GM23248 (cell line): Measurements from ENCODE around the gene SMOC2. TPM values are rescaled to one million over a fixed set of nuclear protein-coding genes. Genes with fewer than 3 reads are reported as not detected.

ENCODE experiments used
- DNase-seq: peaks from one replicate; pipeline ENCODE4 v3.0.0-alpha.2; 2015
- H2AFZ ChIP-seq: fragments of 200-600 bp; sonication (generic); 2 replicates; pipeline ENCODE4 v1.6.1; 2016; ENCODE audit warnings: antibody characterized with exemption
- H3F3A ChIP-seq: fragments of 200-600 bp; sonication (generic); 2 replicates; pipeline ENCODE4 v1.6.1; 2016; ENCODE audit warnings: mild to moderate bottlenecking, antibody characterized with exemption, mixed run types; ENCODE audit not compliant: insufficient read depth
- H3K27ac ChIP-seq: fragments of 200-600 bp; sonication (generic); 2 replicates; pipeline ENCODE4 v1.5.1; 2016; ENCODE audit warnings: mild to moderate bottlenecking
- H3K27me3 ChIP-seq: fragments of 200-600 bp; sonication (generic); replicated peaks from 2 replicates; pipeline ENCODE4 v1.6.1; 2016; ENCODE audit warnings: mild to moderate bottlenecking; ENCODE audit not compliant: insufficient read depth
- H3K36me3 ChIP-seq: fragments of 200-600 bp; sonication (generic); 2 replicates; pipeline ENCODE4 v1.6.1; 2016; ENCODE audit warnings: low read depth, mild to moderate bottlenecking
- H3K4me1 ChIP-seq: fragments of 200-600 bp; sonication (generic); 2 replicates; pipeline ENCODE4 v1.6.1; 2016; ENCODE audit warnings: mild to moderate bottlenecking; ENCODE audit not compliant: insufficient read depth
- H3K4me2 ChIP-seq: fragments of 200-600 bp; sonication (generic); one replicate; pipeline ENCODE4 v1.6.1; 2016; ENCODE audit warnings: mild to moderate bottlenecking; ENCODE audit not compliant: unreplicated experiment
- H3K4me3 ChIP-seq: fragments of 200-600 bp; sonication (generic); 2 replicates; pipeline ENCODE4 v1.5.1; 2016; ENCODE audit warnings: mild to moderate bottlenecking
- H3K79me2 ChIP-seq: fragments of 200-600 bp; sonication (generic); 2 replicates; pipeline ENCODE4 v1.6.1; 2016; ENCODE audit warnings: mild to moderate bottlenecking; ENCODE audit not compliant: insufficient read depth
- H3K9ac ChIP-seq: fragments of 200-600 bp; sonication (generic); 2 replicates; pipeline ENCODE4 v1.6.1; 2016; ENCODE audit warnings: mild to moderate bottlenecking
- H3K9me2 ChIP-seq: fragments of 200-600 bp; sonication (generic); 2 replicates; pipeline ENCODE4 v1.6.1; 2016; ENCODE audit warnings: mixed run types, mild to moderate bottlenecking, moderate library complexity; ENCODE audit not compliant: insufficient read depth
- H3K9me3 ChIP-seq: fragments of 200-600 bp; sonication (generic); one replicate; pipeline ENCODE4 v1.6.1; 2017; ENCODE audit warnings: low read depth
- H4K20me1 ChIP-seq: fragments of 200-600 bp; sonication (generic); 2 replicates; pipeline ENCODE4 v1.6.0; 2016; ENCODE audit not compliant: insufficient read depth
- EZH2 ChIP-seq: fragments of 200-600 bp; sonication (generic); IDR thresholded peaks from 2 replicates; pipeline ENCODE4 v1.6.1; 2018; ENCODE audit warnings: antibody characterized with exemption, mild to moderate bottlenecking; ENCODE audit not compliant: insufficient read depth, poor library complexity, severe bottlenecking
- EZH2phosphoT487 ChIP-seq: fragments of 200-600 bp; sonication (generic); IDR thresholded peaks from 2 replicates; pipeline ENCODE4 v1.6.1; 2018; ENCODE audit warnings: antibody characterized with exemption, moderate library complexity, mild to moderate bottlenecking, low read depth; ENCODE audit not compliant: insufficient read depth
- WGBS, 2 experiments: methylation state at CpG; one replicate each; pipeline ENCODE4 v1.1.6; 2015 to 2017; ENCODE audit warnings: low lambda C conversion rate in 2 of 2, low coverage in 1 of 2; ENCODE audit errors: missing lambda C conversion rate in 2 of 2; 5-methylcytosine and 5-hydroxymethylcytosine counted together
- in situ Hi-C: fragments of 300-500 bp; cut with MboI; formaldehyde crosslinking; loops from 2 replicates; pipeline ENCODE4 v1.15.0; 2020
- polyA plus RNA-seq: library from polyadenylated mRNA; unstranded; fragments of >200 nt; fragmentation: Nextera tagmentation; extraction: Ambion mirVana; gene quantifications from 2 replicates; pipeline ENCODE4 v1.2.1, GENCODE V29; 2016
- total RNA-seq: library from RNA; depleted of rRNA; stranded (reverse); fragments of >200 nt; shearing (Covaris generic); gene quantifications from 2 replicates; pipeline ENCODE4 v1.2.3, GENCODE V29; 2014

SMOC2 gene
- total and polyA plus RNA-seq, 2 experiments from 2014 or later, result not detected

GRCh38 chr6:168606722-168607121 is 165.7 kb downstream of the SMOC2 start:
- Histone ChIP-seq H3K27ac (no peak overlapping the region), H3K9ac (no peak overlapping the region), H3K27me3 (no peaks in the 10 kb centered on the region), H3F3A (no peaks in the 10 kb centered on the region), H4K20me1 (no peaks in the 10 kb centered on the region), H3K4me1 (no peaks in the 10 kb centered on the region), H3K79me2 (no peaks in the 10 kb centered on the region), H3K9me3 (no peaks in the 10 kb centered on the region), H3K9me2 (no peaks in the 10 kb centered on the region), H3K36me3 (no peaks in the 10 kb centered on the region), H3K4me3 (no peak overlapping the region), H2AFZ (no peak overlapping the region), H3K4me2 (no peak overlapping the region)
- no peak for TF ChIP-seq EZH2phosphoT487
- no peak for TF ChIP-seq EZH2
- WGBS, 2 experiments, result 62 to 70% methylated on average over 13 to 16 of the region's 16 CpGs
- in situ Hi-C loops, result no loop called here
- DNase-seq, result no peak

GRCh38 chr6:168607272-168608112 is 166.5 kb downstream of the SMOC2 start:
- WGBS, 2 experiments, result 37 to 41% methylated on average over 15 of the region's 15 CpGs
- in situ Hi-C loops, result no loop called here

GRCh38 chr6:168608113-168608400 is 167.1 kb downstream of the SMOC2 start:
- TF ChIP-seq EZH2, result no peak
- no peak for TF ChIP-seq EZH2phosphoT487
- H3K9me2 ChIP-seq, result no peaks in the 10 kb centered on the region
- 42 to 62% methylated on average over 10 to 11 of the region's 11 CpGs for WGBS, 2 experiments
- H3K36me3 ChIP-seq, result no peaks in the 10 kb centered on the region
- H2AFZ ChIP-seq, result no peak overlapping the region
- H3K4me3 ChIP-seq, result no peak overlapping the region
- H3K4me1 ChIP-seq, result no peaks in the 10 kb centered on the region
- H3K79me2 ChIP-seq, result no peaks in the 10 kb centered on the region
- no peak overlapping the region for H3K27ac ChIP-seq
- no peak overlapping the region for H3K9ac ChIP-seq
- H3K9me3 ChIP-seq, result no peaks in the 10 kb centered on the region
- no peaks in the 10 kb centered on the region for H3F3A ChIP-seq
- H4K20me1 ChIP-seq, result no peaks in the 10 kb centered on the region
- DNase-seq, result no peak
- in situ Hi-C loops, result no loop called here
- no peak overlapping the region for H3K4me2 ChIP-seq
- H3K27me3 ChIP-seq, result no peaks in the 10 kb centered on the region

More at GRCh38 chr6:168607272-168608112, 166.5 kb downstream of the SMOC2 start:
- H3K4me3 ChIP-seq, result no peak overlapping the region
- H3K4me2 ChIP-seq, result no peak overlapping the region
- H3F3A ChIP-seq, result no peaks in the 10 kb centered on the region
- no peaks in the 10 kb centered on the region for H4K20me1 ChIP-seq
- no peaks in the 10 kb centered on the region for H3K9me2 ChIP-seq
- no peaks in the 10 kb centered on the region for H3K79me2 ChIP-seq
- H3K4me1 ChIP-seq, result no peaks in the 10 kb centered on the region
- H2AFZ ChIP-seq, result no peak overlapping the region
- no peak overlapping the region for H3K27ac ChIP-seq
- no peak for TF ChIP-seq EZH2phosphoT487
- TF ChIP-seq EZH2, result no peak
- H3K27me3 ChIP-seq, result no peaks in the 10 kb centered on the region
- H3K9ac ChIP-seq, result no peak overlapping the region
- no peaks in the 10 kb centered on the region for H3K9me3 ChIP-seq
- no peaks in the 10 kb centered on the region for H3K36me3 ChIP-seq
- DNase-seq, result no peak

- DNase-seq, result no peak
- Histone ChIP-seq H3K36me3 (no peaks in the 10 kb centered on the region), H2AFZ (no peak overlapping the region), H3K9ac (no peak overlapping the region), H3K4me3 (no peak overlapping the region), H3K79me2 (no peaks in the 10 kb centered on the region), H3F3A (no peaks in the 10 kb centered on the region), H3K9me3 (no peaks in the 10 kb centered on the region), H3K4me1 (no peaks in the 10 kb centered on the region), H3K27me3 (no peaks in the 10 kb centered on the region), H3K27ac (no peak overlapping the region), H4K20me1 (no peaks in the 10 kb centered on the region), H3K4me2 (no peak overlapping the region), H3K9me2 (no peaks in the 10 kb centered on the region)
- WGBS, 2 experiments, result 33 to 34% methylated on average over 13 of the region's 13 CpGs
- TF ChIP-seq EZH2phosphoT487, result no peak
- TF ChIP-seq EZH2, result no peak
- in situ Hi-C loops, result no loop called here
Measured at GRCh38 chr6:168609026-168609685, 168.2 kb downstream of the SMOC2 start.
